HepG2 (cell line): ENCODE measurements around the gene VPS18. TPM values are rescaled to one million over a fixed set of nuclear protein-coding genes. Genes with fewer than 3 reads are reported as not detected.
A peak's percentile ranks its signal among the peaks of the same experiment; 100 is the strongest.

Experiments used
- ATF7 ChIP-seq, 2 experiments: fragments of 450-650 bp in 1 of 2; sonication (generic) in 1 of 2; formaldehyde crosslinking in 1 of 2; IDR thresholded peaks; 2 replicates each; pipeline versions ENCODE4 v1.4.0 to v1.6.1; 2016 to 2020; ENCODE audit warnings: antibody characterized with exemption in 1 of 2, mild to moderate bottlenecking in 1 of 2, missing genetic modification reagents in 1 of 2
- BHLHE40 ChIP-seq: IDR thresholded peaks from 2 replicates; pipeline ENCODE4 v1.6.1; 2011; ENCODE audit warnings: low read length, improper control_type of control experiment
- CREB3 ChIP-seq: sonication (generic); formaldehyde crosslinking; IDR thresholded peaks from 2 replicates; pipeline ENCODE4 v1.5.0; 2020; ENCODE audit warnings: missing genetic modification reagents
- DBP ChIP-seq: sonication (generic); formaldehyde crosslinking; IDR thresholded peaks from 2 replicates; pipeline ENCODE4 v1.4.0; 2020; ENCODE audit warnings: missing genetic modification reagents; ENCODE audit errors: not compliant biosample characterization
- HOXD1 ChIP-seq: sonication (generic); formaldehyde crosslinking; IDR thresholded peaks from 2 replicates; pipeline ENCODE4 v1.5.0; 2020; ENCODE audit warnings: missing genetic modification reagents
- JDP2 ChIP-seq: sonication (generic); formaldehyde crosslinking; IDR thresholded peaks from 2 replicates; pipeline ENCODE4 v1.8.1; 2022; ENCODE audit warnings: missing genetic modification reagents, borderline replicate concordance
- KDM2A ChIP-seq: sonication (generic); formaldehyde crosslinking; IDR thresholded peaks from 2 replicates; pipeline ENCODE4 v1.4.0; 2020; ENCODE audit warnings: low read depth, missing genetic modification reagents, borderline replicate concordance
- MTA3 ChIP-seq: sonication (generic); formaldehyde crosslinking; IDR thresholded peaks from 2 replicates; pipeline ENCODE4 v1.4.0; 2020; ENCODE audit warnings: missing genetic modification reagents
- MYNN ChIP-seq: sonication (generic); formaldehyde crosslinking; IDR thresholded peaks from 2 replicates; pipeline ENCODE4 v1.4.0; 2020; ENCODE audit warnings: mild to moderate bottlenecking, low read depth, missing genetic modification reagents
- MYPOP ChIP-seq: sonication (generic); formaldehyde crosslinking; IDR thresholded peaks from 2 replicates; pipeline ENCODE4 v1.8.1; 2023; ENCODE audit warnings: mild to moderate bottlenecking, moderate library complexity, missing genetic modification reagents
- NAIF1 ChIP-seq: sonication (generic); formaldehyde crosslinking; IDR thresholded peaks from 2 replicates; pipeline ENCODE4 v1.5.0; 2020; ENCODE audit warnings: mild to moderate bottlenecking, missing genetic modification reagents, borderline replicate concordance
- NBN ChIP-seq: fragments of 450-650 bp; conservative IDR thresholded peaks from 2 replicates; pipeline ENCODE4 v1.6.1; 2017
- NR0B2 ChIP-seq: sonication (generic); formaldehyde crosslinking; IDR thresholded peaks from 2 replicates; pipeline ENCODE4 v1.4.0; 2020; ENCODE audit warnings: mild to moderate bottlenecking, missing genetic modification reagents
- SMAD9 ChIP-seq: sonication (generic); formaldehyde crosslinking; IDR thresholded peaks from 2 replicates; pipeline ENCODE4 v1.5.1; 2020; ENCODE audit warnings: mild to moderate bottlenecking, missing genetic modification reagents
- TBX3 ChIP-seq: fragments of 450-650 bp; IDR thresholded peaks from 2 replicates; pipeline ENCODE4 v1.6.1; 2017; ENCODE audit warnings: antibody characterized with exemption, mild to moderate bottlenecking, inconsistent platforms, borderline replicate concordance
- TEF ChIP-seq: sonication (generic); formaldehyde crosslinking; IDR thresholded peaks from 2 replicates; pipeline ENCODE4 v1.5.0; 2020; ENCODE audit warnings: missing genetic modification reagents
- THAP7 ChIP-seq: sonication (generic); formaldehyde crosslinking; IDR thresholded peaks from 2 replicates; pipeline ENCODE4 v1.8.1; 2023; ENCODE audit warnings: mild to moderate bottlenecking, missing genetic modification reagents
- ZBTB34 ChIP-seq: sonication (generic); formaldehyde crosslinking; IDR thresholded peaks from 2 replicates; pipeline ENCODE4 v1.8.0; 2022; ENCODE audit warnings: mild to moderate bottlenecking, missing genetic modification reagents
- ZNF124 ChIP-seq: sonication (generic); formaldehyde crosslinking; IDR thresholded peaks from 2 replicates; pipeline ENCODE4 v1.4.0; 2020; ENCODE audit warnings: missing genetic modification reagents
- ZNF446 ChIP-seq: sonication (generic); formaldehyde crosslinking; IDR thresholded peaks from 2 replicates; pipeline ENCODE4 v1.5.0; 2020; ENCODE audit warnings: mild to moderate bottlenecking, missing genetic modification reagents
- ZNF839 ChIP-seq: sonication (generic); formaldehyde crosslinking; IDR thresholded peaks from 2 replicates; pipeline ENCODE4 v1.4.0; 2020; ENCODE audit warnings: missing genetic modification reagents, mild to moderate bottlenecking, borderline replicate concordance
- ZNF883 ChIP-seq: sonication (generic); formaldehyde crosslinking; IDR thresholded peaks from 2 replicates; pipeline ENCODE4 v1.5.1; 2020; ENCODE audit warnings: mild to moderate bottlenecking, missing genetic modification reagents; ENCODE audit errors: not compliant biosample characterization
- ZZZ3 ChIP-seq: sonication (generic); formaldehyde crosslinking; IDR thresholded peaks from 2 replicates; pipeline ENCODE4 v1.4.0; 2020; ENCODE audit warnings: missing genetic modification reagents, mild to moderate bottlenecking, borderline replicate concordance
- polyA plus RNA-seq, 8 experiments: library from polyadenylated mRNA; depleted of rRNA in 3 of 8; stranded (reverse) in 7 of 8; unstranded in 1 of 8; fragments of >200 nt; fragmentation: Illumina TruSeq in 4 of 8; extraction: Trizol in 4 of 8; gene quantifications; 2 replicates each; pipeline versions ENCODE4 v1.2.1 to v1.2.3, GENCODE V29; 2011 to 2016; ENCODE audit warnings: low read depth in 4 of 8, missing spikeins in 1 of 8, mixed read lengths in 1 of 8; ENCODE audit not compliant: insufficient read depth in 1 of 8
- total RNA-seq, 5 experiments: library from RNA; depleted of rRNA; stranded (reverse); fragments of >200 nt; fragmentation: Illumina TruSeq; extraction: Trizol; gene quantifications; 2 replicates each; pipeline ENCODE4 v1.2.3, GENCODE V29; 2016; ENCODE audit warnings: low read depth in 1 of 5

VPS18 gene
- total and polyA plus RNA-seq, 2 of the 13 experiments (the other 11 are each of a cell fraction or from before 2014, with no cell fraction given) = 5.8 to 17.0 TPM

- TF ChIP-seq ZBTB34 (no peak), MTA3 (CRISPR knock-in tag) (no peak), ZNF446 (CRISPR knock-in tag) (0 out of 2 replicates have a peak, but pooled peaks have one; percentile 30), ZNF839 (CRISPR knock-in tag) (no peak), SMAD9 (CRISPR knock-in tag) (no peak), ATF7 (IDR thresholded peaks at IDR 0.05) (no peak), ATF7 (CRISPR knock-in tag; IDR thresholded peaks at IDR 0.05) (no peak), HOXD1 (CRISPR knock-in tag) (no peak), ZZZ3 (CRISPR knock-in tag) (no peak), NBN (no peak), KDM2A (peak; percentile 36; the same call in 1 of the 2 replicates), NR0B2 (CRISPR knock-in tag) (peak; percentile 20; the same call in 1 of the 2 replicates), MYPOP (0 out of 2 replicates have a peak, but pooled peaks have one; percentile 1), DBP (CRISPR knock-in tag) (no peak), ZNF883 (CRISPR knock-in tag) (no peak), TEF (CRISPR knock-in tag) (no peak), NAIF1 (CRISPR knock-in tag) (no peak), BHLHE40 (no peak), TBX3 (no peak), ZNF124 (no peak), JDP2 (no peak), CREB3 (CRISPR knock-in tag) (0 out of 2 replicates have a peak, but pooled peaks have one; percentile 26), THAP7 (CRISPR knock-in tag) (no peak), MYNN (CRISPR knock-in tag) (0 out of 2 replicates have a peak, but pooled peaks have one; percentile 45)
These were observed 34.8 kb downstream of the VPS18 start, which contains the start of gene DLL4 (continued) for GRCh38 chr15:40928821-40929659.
